HEK293 (cell line): ENCODE measurements around the gene DLL1.

Experiments
- ATF2 ChIP-seq: fragments of 450-650 bp; formaldehyde crosslinking; IDR thresholded peaks from 2 replicates; pipeline ENCODE4 v1.5.1; 2016; ENCODE audit warnings: missing biosample characterization, missing genetic modification characterization, low read depth
- GLI4 ChIP-seq: fragments of 450-650 bp; formaldehyde crosslinking; IDR thresholded peaks from 2 replicates; pipeline ENCODE4 v1.5.1; 2016; ENCODE audit warnings: missing biosample characterization, missing genetic modification characterization
- ZBTB1 ChIP-seq: fragments of 450-650 bp; formaldehyde crosslinking; IDR thresholded peaks from 2 replicates; pipeline ENCODE4 v1.5.1; 2016; ENCODE audit warnings: missing biosample characterization, missing genetic modification characterization
- ZBTB21 ChIP-seq: fragments of 450-650 bp; formaldehyde crosslinking; IDR thresholded peaks from 2 replicates; pipeline ENCODE4 v1.5.1; 2017; ENCODE audit warnings: missing biosample characterization, missing genetic modification characterization
- ZBTB49 ChIP-seq: fragments of 450-650 bp; formaldehyde crosslinking; IDR thresholded peaks from 2 replicates; pipeline ENCODE4 v1.5.1; 2016; ENCODE audit warnings: missing biosample characterization, missing genetic modification characterization, low read depth
- ZBTB7A ChIP-seq: fragments of 450-650 bp; formaldehyde crosslinking; IDR thresholded peaks from 2 replicates; pipeline ENCODE4 v1.5.1; 2016; ENCODE audit warnings: low read depth, missing biosample characterization, missing genetic modification characterization
- ZNF175 ChIP-seq: fragments of 450-650 bp; formaldehyde crosslinking; IDR thresholded peaks from 2 replicates; pipeline ENCODE4 v1.5.1; 2016; ENCODE audit warnings: missing biosample characterization, missing genetic modification characterization
- ZNF274 ChIP-seq, 2 experiments: fragments of 200-500 bp in 1 of 2; fragments of 450-650 bp in 1 of 2; sonication (Bioruptor generic) in 1 of 2; formaldehyde crosslinking in 1 of 2; IDR thresholded peaks; 2 replicates each; pipeline versions ENCODE4 v1.5.1 to v1.6.1; 2014 to 2016; ENCODE audit warnings: borderline replicate concordance in 1 of 2, inconsistent platforms in 1 of 2, low read length in 1 of 2, missing biosample characterization in 1 of 2, missing genetic modification characterization in 1 of 2
- ZNF510 ChIP-seq: fragments of 450-650 bp; formaldehyde crosslinking; IDR thresholded peaks from 2 replicates; pipeline ENCODE4 v1.5.1; 2018; ENCODE audit warnings: mild to moderate bottlenecking, missing genetic modification characterization, missing biosample characterization; ENCODE audit not compliant: insufficient replicate concordance
- TF ChIP-seq, protein P1 (sequence below): fragments of 450-650 bp; formaldehyde crosslinking; IDR thresholded peaks from 2 replicates; pipeline ENCODE4 v1.5.1; 2016; ENCODE audit warnings: missing biosample characterization, missing genetic modification characterization

DNA sequence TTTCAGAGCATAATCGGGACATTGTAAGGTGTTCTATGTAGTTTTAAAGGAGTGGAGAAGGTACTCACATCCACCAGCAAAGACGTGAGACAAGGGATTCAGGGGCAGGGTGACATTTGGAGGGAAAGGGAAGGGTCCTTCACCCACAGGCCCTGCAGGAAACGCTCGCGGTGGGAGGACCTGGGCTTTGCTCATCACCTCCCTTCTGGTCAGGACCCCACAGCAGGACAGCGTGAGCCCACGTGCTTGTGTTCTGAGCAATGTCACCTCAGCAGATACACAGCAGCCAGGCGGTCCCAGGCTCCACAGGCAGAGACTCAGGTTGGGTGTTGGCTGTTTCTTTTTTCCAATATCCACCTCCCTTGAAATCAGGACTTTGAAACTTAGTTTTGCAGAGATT is 27.5 kb downstream of the DLL1 start:
- TF ChIP-seq ZNF510 (tag by site-specific recombination) (no peak), ATF2 (tag by site-specific recombination) (no peak), GLI4 (tag by site-specific recombination) (no peak), ZBTB21 (tag by site-specific recombination) (no peak), ZBTB1 (tag by site-specific recombination) (no peak), ZNF175 (no peak), ZBTB7A (tag by site-specific recombination) (no peak), ZBTB49 (no peak), ZNF274 (IDR thresholded peaks at IDR 0.05; ENCODE audit: low read length) (no peak), ZNF274 (tag by site-specific recombination; IDR thresholded peaks at IDR 0.05; ENCODE audit: borderline replicate concordance) (no peak)
- TF ChIP-seq, protein P1, sequence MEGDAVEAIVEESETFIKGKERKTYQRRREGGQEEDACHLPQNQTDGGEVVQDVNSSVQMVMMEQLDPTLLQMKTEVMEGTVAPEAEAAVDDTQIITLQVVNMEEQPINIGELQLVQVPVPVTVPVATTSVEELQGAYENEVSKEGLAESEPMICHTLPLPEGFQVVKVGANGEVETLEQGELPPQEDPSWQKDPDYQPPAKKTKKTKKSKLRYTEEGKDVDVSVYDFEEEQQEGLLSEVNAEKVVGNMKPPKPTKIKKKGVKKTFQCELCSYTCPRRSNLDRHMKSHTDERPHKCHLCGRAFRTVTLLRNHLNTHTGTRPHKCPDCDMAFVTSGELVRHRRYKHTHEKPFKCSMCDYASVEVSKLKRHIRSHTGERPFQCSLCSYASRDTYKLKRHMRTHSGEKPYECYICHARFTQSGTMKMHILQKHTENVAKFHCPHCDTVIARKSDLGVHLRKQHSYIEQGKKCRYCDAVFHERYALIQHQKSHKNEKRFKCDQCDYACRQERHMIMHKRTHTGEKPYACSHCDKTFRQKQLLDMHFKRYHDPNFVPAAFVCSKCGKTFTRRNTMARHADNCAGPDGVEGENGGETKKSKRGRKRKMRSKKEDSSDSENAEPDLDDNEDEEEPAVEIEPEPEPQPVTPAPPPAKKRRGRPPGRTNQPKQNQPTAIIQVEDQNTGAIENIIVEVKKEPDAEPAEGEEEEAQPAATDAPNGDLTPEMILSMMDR (tag by site-specific recombination), result no peak
